ENCODE data around the gene IKZF4. TPM values are rescaled to one million over a fixed set of nuclear protein-coding genes. Genes with fewer than 3 reads are reported as not detected.
"Not testable (repeated sequence)": the region's sequence is repeated elsewhere in the genome, so short reads cannot be mapped to it uniquely, and the experiment has no call there.

The IKZF4 gene
- total RNA-seq, 1 experiment from 2014 or later: 13.6 TPM

DNA sequence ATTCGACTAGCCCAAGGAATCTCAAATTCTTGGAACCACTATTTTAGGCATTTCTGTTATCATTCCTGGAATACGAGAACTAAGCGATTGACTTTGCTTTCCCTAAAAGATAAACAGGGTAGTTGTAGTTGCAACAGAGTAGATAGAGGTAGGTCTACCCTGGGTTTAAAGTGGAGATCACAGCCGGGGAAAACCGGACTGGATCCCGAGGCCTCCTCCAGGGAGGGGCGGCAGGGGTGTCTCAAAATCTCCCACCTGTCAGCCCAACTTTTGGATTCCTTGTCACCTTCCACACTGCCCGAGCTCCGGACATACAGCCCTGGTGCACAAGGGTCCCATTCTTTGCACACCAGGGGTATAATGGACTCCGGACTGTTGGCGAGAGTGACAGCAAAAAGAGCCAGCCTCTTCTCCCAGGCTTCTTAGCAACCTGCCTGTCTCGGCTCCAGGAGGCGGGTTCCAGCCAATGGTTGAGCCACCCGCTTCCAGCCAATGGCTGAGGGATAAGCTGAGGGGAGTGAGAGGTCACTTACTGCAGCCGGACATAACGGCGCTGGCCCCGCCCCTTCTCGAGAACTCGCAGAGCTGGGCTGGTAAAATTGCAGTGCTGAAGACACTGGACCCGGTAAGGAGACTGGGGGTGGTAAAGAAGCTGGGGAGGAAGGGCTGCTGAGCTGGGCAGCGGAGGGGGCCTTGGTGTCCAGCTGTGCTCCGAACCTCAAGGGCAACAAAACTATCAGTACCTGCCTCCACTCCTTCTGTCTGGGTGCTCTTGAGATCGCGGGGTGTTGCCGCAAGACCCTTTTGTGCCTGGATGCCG is 23.9 kb upstream of the IKZF4 start, which contains the start of gene SUOX (continued):
- TF ChIP-seq, protein P1, sequence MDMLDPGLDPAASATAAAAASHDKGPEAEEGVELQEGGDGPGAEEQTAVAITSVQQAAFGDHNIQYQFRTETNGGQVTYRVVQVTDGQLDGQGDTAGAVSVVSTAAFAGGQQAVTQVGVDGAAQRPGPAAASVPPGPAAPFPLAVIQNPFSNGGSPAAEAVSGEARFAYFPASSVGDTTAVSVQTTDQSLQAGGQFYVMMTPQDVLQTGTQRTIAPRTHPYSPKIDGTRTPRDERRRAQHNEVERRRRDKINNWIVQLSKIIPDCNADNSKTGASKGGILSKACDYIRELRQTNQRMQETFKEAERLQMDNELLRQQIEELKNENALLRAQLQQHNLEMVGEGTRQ (CRISPR knock-in tag; IDR thresholded peaks at IDR 0.05): no peak
- TF ChIP-seq FOXP1 (CRISPR knock-in tag; IDR thresholded peaks at IDR 0.05; ENCODE audit: borderline replicate concordance): no peak
- TF ChIP-seq, protein P2, sequence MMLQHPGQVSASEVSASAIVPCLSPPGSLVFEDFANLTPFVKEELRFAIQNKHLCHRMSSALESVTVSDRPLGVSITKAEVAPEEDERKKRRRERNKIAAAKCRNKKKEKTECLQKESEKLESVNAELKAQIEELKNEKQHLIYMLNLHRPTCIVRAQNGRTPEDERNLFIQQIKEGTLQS (CRISPR knock-in tag; conservative IDR thresholded peaks at IDR 0.05): no peak
- no peak for TF ChIP-seq ZNF263 (CRISPR knock-in tag; IDR thresholded peaks at IDR 0.05; ENCODE audit: low read depth)
- no peak for TF ChIP-seq ZNF396 (CRISPR knock-in tag; IDR thresholded peaks at IDR 0.05; ENCODE audit: borderline replicate concordance)
- TF ChIP-seq KAT7 (CRISPR knock-in tag; IDR thresholded peaks at IDR 0.05; ENCODE audit: borderline replicate concordance): 0 out of 2 replicates have a peak, but pooled peaks have one; percentile 34
- TF ChIP-seq ZNF671 (CRISPR knock-in tag; IDR thresholded peaks at IDR 0.05): no peak; the same call in 1 of the 2 replicates
- no peak for TF ChIP-seq MYBL2 (CRISPR knock-in tag; IDR thresholded peaks at IDR 0.05)
- TF ChIP-seq ZNF121 (CRISPR knock-in tag; IDR thresholded peaks at IDR 0.05): no peak
- no peak for TF ChIP-seq NR1H2 (CRISPR knock-in tag; IDR thresholded peaks at IDR 0.05)
- TF ChIP-seq TP53 (CRISPR knock-in tag; IDR thresholded peaks at IDR 0.05): no peak
- TF ChIP-seq ZBTB21 (CRISPR knock-in tag; IDR thresholded peaks at IDR 0.05; ENCODE audit: borderline replicate concordance): no peak
- TF ChIP-seq, protein P3, sequence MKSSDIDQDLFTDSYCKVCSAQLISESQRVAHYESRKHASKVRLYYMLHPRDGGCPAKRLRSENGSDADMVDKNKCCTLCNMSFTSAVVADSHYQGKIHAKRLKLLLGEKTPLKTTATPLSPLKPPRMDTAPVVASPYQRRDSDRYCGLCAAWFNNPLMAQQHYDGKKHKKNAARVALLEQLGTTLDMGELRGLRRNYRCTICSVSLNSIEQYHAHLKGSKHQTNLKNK (CRISPR knock-in tag; IDR thresholded peaks at IDR 0.05): no peak
- no peak for TF ChIP-seq OVOL2 (CRISPR knock-in tag; IDR thresholded peaks at IDR 0.05; ENCODE audit: borderline replicate concordance)
- TF ChIP-seq CREM (CRISPR knock-in tag; IDR thresholded peaks at IDR 0.05): no peak
- TF ChIP-seq EMX1 (CRISPR knock-in tag; IDR thresholded peaks at IDR 0.05): no peak
- TF ChIP-seq, protein P4, sequence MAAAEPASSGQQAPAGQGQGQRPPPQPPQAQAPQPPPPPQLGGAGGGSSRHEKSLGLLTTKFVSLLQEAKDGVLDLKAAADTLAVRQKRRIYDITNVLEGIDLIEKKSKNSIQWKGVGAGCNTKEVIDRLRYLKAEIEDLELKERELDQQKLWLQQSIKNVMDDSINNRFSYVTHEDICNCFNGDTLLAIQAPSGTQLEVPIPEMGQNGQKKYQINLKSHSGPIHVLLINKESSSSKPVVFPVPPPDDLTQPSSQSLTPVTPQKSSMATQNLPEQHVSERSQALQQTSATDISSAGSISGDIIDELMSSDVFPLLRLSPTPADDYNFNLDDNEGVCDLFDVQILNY (CRISPR knock-in tag; IDR thresholded peaks at IDR 0.05): no peak
- TF ChIP-seq, protein P5, sequence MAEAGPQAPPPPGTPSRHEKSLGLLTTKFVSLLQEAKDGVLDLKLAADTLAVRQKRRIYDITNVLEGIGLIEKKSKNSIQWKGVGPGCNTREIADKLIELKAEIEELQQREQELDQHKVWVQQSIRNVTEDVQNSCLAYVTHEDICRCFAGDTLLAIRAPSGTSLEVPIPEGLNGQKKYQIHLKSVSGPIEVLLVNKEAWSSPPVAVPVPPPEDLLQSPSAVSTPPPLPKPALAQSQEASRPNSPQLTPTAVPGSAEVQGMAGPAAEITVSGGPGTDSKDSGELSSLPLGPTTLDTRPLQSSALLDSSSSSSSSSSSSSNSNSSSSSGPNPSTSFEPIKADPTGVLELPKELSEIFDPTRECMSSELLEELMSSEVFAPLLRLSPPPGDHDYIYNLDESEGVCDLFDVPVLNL (CRISPR knock-in tag; IDR thresholded peaks at IDR 0.05; ENCODE audit: borderline replicate concordance, low read depth): no peak
- no peak for TF ChIP-seq PRRX2 (CRISPR knock-in tag; IDR thresholded peaks at IDR 0.05)
- TF ChIP-seq, protein P6, sequence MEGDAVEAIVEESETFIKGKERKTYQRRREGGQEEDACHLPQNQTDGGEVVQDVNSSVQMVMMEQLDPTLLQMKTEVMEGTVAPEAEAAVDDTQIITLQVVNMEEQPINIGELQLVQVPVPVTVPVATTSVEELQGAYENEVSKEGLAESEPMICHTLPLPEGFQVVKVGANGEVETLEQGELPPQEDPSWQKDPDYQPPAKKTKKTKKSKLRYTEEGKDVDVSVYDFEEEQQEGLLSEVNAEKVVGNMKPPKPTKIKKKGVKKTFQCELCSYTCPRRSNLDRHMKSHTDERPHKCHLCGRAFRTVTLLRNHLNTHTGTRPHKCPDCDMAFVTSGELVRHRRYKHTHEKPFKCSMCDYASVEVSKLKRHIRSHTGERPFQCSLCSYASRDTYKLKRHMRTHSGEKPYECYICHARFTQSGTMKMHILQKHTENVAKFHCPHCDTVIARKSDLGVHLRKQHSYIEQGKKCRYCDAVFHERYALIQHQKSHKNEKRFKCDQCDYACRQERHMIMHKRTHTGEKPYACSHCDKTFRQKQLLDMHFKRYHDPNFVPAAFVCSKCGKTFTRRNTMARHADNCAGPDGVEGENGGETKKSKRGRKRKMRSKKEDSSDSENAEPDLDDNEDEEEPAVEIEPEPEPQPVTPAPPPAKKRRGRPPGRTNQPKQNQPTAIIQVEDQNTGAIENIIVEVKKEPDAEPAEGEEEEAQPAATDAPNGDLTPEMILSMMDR (IDR thresholded peaks at IDR 0.05): no peak

DNA sequence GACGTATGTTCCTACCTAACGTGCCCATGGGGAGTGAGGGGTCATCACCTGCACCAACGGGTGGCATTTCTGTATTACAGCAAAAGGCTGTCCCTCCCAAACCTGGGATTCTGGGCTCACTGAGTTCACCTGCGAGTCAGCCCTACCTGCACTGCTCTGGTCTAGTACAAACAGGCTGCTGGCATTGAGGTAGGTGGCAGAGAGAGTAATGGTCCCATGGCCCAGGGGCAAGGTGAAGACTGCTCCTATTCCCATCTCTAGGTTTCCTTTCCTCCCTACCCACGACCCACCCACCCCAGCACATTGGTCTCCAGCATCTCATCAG is 23.3 kb upstream of the IKZF4 start:
- H3K9me3 Mint-ChIP-seq: no peaks in the 10 kb centered on the region
- peak overlapping the region; percentile 95 for H3K4me3 Mint-ChIP-seq
- ChIA-PET CTCF (interaction anchor here (0.6 to 3.3 kb wide), 30 partner anchors 9 to 290 kb away, joined by 3 to 68 read pairs (median 4); partner anchors contain the start of genes DNAJC14, ERBB3, ESYT1 and IKZF4), POLR2A (interaction anchor here (0.6 to 2.4 kb wide), 6 partner anchors 10 to 121 kb away, joined by 3 to 20 read pairs (median 6); partner anchors contain the start of genes RAB5B and ZC3H10)
- TF ChIP-seq ZNF121 (CRISPR knock-in tag; IDR thresholded peaks at IDR 0.05) (0 out of 2 replicates have a peak, but pooled peaks have one; percentile 19), ETV6 (CRISPR knock-in tag; IDR thresholded peaks at IDR 0.05) (0 out of 2 replicates have a peak, but pooled peaks have one; percentile 9)
- TF ChIP-seq, protein P7, sequence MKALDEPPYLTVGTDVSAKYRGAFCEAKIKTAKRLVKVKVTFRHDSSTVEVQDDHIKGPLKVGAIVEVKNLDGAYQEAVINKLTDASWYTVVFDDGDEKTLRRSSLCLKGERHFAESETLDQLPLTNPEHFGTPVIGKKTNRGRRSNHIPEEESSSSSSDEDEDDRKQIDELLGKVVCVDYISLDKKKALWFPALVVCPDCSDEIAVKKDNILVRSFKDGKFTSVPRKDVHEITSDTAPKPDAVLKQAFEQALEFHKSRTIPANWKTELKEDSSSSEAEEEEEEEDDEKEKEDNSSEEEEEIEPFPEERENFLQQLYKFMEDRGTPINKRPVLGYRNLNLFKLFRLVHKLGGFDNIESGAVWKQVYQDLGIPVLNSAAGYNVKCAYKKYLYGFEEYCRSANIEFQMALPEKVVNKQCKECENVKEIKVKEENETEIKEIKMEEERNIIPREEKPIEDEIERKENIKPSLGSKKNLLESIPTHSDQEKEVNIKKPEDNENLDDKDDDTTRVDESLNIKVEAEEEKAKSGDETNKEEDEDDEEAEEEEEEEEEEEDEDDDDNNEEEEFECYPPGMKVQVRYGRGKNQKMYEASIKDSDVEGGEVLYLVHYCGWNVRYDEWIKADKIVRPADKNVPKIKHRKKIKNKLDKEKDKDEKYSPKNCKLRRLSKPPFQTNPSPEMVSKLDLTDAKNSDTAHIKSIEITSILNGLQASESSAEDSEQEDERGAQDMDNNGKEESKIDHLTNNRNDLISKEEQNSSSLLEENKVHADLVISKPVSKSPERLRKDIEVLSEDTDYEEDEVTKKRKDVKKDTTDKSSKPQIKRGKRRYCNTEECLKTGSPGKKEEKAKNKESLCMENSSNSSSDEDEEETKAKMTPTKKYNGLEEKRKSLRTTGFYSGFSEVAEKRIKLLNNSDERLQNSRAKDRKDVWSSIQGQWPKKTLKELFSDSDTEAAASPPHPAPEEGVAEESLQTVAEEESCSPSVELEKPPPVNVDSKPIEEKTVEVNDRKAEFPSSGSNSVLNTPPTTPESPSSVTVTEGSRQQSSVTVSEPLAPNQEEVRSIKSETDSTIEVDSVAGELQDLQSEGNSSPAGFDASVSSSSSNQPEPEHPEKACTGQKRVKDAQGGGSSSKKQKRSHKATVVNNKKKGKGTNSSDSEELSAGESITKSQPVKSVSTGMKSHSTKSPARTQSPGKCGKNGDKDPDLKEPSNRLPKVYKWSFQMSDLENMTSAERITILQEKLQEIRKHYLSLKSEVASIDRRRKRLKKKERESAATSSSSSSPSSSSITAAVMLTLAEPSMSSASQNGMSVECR (CRISPR knock-in tag; IDR thresholded peaks at IDR 0.05; ENCODE audit: borderline replicate concordance): no peak
- H3K4me1 Mint-ChIP-seq: 0 out of 2 replicates have a peak, but pooled peaks cover 7% of the 10 kb centered on the region
- DNase-seq (ENCODE audit: low spot score): no peak
- peaks cover 28% of the 10 kb centered on the region for H3K36me3 Mint-ChIP-seq
- peak; percentile 23 for ATAC-seq
- H3K27me3 Mint-ChIP-seq (ENCODE audit: low read depth): no peaks in the 10 kb centered on the region
- H3K27ac Mint-ChIP-seq: peak overlapping the region; percentile 91

DNA sequence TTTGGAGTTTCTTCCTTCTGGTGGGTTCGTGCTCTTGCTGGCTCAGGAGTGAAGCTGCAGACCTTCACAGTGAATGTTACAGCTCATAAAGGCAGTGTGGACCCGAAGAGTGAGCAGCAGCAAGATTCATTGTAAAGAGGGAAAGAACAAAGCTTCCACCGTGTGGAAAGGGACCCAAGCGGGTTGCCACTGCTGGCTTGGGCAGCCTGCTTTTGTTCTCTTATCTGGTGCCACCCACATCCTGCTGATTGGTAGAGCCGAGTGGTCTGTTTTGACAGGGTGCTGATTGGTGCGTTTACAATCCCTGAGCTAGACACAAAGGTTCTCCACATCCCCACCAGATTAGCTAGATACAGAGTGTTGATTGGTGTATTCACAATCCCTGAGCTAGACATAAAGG is 21.3 kb upstream of the IKZF4 start:
- H3K27me3 Mint-ChIP-seq (ENCODE audit: low read depth); H3K9me3 Mint-ChIP-seq; H3K4me3 Mint-ChIP-seq; H3K4me1 Mint-ChIP-seq; DNase-seq (ENCODE audit: low spot score); ATAC-seq: not testable (repeated sequence)
- ChIA-PET POLR2A (interaction anchor here (1.5 kb wide), 1 partner anchor 25 kb away, joined by 3 read pairs; the partner anchor contains the start of gene RAB5B), CTCF (interaction anchor here (0.6 to 0.7 kb wide), 2 partner anchors 79 to 86 kb away, joined by 3 read pairs; no protein-coding TSS in a partner anchor)
- Mint-ChIP-seq H3K27ac (peak overlapping the region; percentile 83), H3K36me3 (peaks cover 34% of the 10 kb centered on the region)

All from WTC11 (cell line).